AG04450 (cell line): ENCODE results near the gene DHRS1. TPM values are rescaled to one million over a fixed set of nuclear protein-coding genes. Genes with fewer than 3 reads are reported as not detected.
A peak's percentile ranks its signal among the peaks of the same experiment; 100 is the strongest.

ENCODE experiments used
- CTCF ChIA-PET: fragments of 300-600, 350-600 bp; formaldehyde crosslinking; extraction: SDS; loops from one replicate; lab custom pipeline; 2022; ENCODE audit warnings: antibody characterized with exemption, inconsistent platforms; lab: Charles Lee
- POLR2A ChIA-PET: fragments of 350-600 bp; formaldehyde crosslinking; extraction: SDS; loops from one replicate; lab custom pipeline; 2021; ENCODE audit warnings: antibody characterized with exemption, inconsistent platforms; lab: Yijun Ruan, JAX
- DNase-seq: peaks from one replicate; pipeline ENCODE4 v3.0.0-alpha.2; 2011; ENCODE audit warnings: low read depth, low spot score
- H3K27ac ChIP-seq: one replicate; pipeline ENCODE4 v1.5.1; 2012; ENCODE audit warnings: low read depth, low read length, control low read depth
- H3K27me3 ChIP-seq: one replicate; pipeline ENCODE4 v1.6.0; 2012; ENCODE audit warnings: low read length; ENCODE audit not compliant: control insufficient read depth, insufficient read depth
- H3K4me3 ChIP-seq: 2 replicates; pipeline ENCODE4 v1.5.1; 2011; ENCODE audit warnings: mild to moderate bottlenecking, low read depth, low read length, control low read depth
- H3K9me3 ChIP-seq: 2 replicates; pipeline ENCODE4 v1.5.1; 2012; ENCODE audit warnings: low read length; ENCODE audit not compliant: control insufficient read depth, insufficient read depth
- polyA minus RNA-seq: library from RNA; depleted of rRNA, polyadenylated mRNA; stranded (reverse); fragments of >200 nt; gene quantifications from 2 replicates; pipeline ENCODE4 v1.2.3, GENCODE V29; 2011; rRNA and poly(A)+ RNA removed
- polyA plus RNA-seq: library from polyadenylated mRNA; depleted of rRNA; stranded (reverse); fragments of >200 nt; gene quantifications from 2 replicates; pipeline ENCODE4 v1.2.3, GENCODE V29; 2011; rRNA removed
- TF ChIP-seq, protein P1 (sequence below): IDR thresholded peaks from 2 replicates; pipeline ENCODE4 v1.5.1; 2011; ENCODE audit warnings: low read depth, low read length, control low read depth, inconsistent platforms

DHRS1 gene
- polyA plus RNA-seq (33.8 and 36.6 TPM in 2 replicates), polyA minus RNA-seq (30.1 and 47.1 TPM in 2 replicates)

GRCh38 chr14:24299255-24300191 is at the start of gene DHRS1, which contains the start of gene NOP9:
TSS of gene DHRS1 (minus strand) at chr14:24299780. CDS start at chr14:24299106, 674 bp downstream.
TSS of gene NOP9 (plus strand) at chr14:24299850. CDS start at chr14:24299955, 105 bp downstream.
- POLR2A ChIA-PET = interaction anchor here (0.5 to 2.5 kb wide), 10 partner anchors 20 to 185 kb away, joined by 3 to 9 read pairs (median 3); partner anchors contain the start of genes CBLN3, DCAF11, KHNYN and MDP1
- H3K27me3 ChIP-seq = no peaks in the 10 kb centered on the region
- H3K27ac ChIP-seq = peak within 1 kb of the TSS; percentile 57
- peak within 1 kb of the TSS; percentile 96 for H3K4me3 ChIP-seq
- TF ChIP-seq, protein P1, sequence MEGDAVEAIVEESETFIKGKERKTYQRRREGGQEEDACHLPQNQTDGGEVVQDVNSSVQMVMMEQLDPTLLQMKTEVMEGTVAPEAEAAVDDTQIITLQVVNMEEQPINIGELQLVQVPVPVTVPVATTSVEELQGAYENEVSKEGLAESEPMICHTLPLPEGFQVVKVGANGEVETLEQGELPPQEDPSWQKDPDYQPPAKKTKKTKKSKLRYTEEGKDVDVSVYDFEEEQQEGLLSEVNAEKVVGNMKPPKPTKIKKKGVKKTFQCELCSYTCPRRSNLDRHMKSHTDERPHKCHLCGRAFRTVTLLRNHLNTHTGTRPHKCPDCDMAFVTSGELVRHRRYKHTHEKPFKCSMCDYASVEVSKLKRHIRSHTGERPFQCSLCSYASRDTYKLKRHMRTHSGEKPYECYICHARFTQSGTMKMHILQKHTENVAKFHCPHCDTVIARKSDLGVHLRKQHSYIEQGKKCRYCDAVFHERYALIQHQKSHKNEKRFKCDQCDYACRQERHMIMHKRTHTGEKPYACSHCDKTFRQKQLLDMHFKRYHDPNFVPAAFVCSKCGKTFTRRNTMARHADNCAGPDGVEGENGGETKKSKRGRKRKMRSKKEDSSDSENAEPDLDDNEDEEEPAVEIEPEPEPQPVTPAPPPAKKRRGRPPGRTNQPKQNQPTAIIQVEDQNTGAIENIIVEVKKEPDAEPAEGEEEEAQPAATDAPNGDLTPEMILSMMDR = no peak
- CTCF ChIA-PET = interaction anchor here (0.5 to 7.6 kb wide), 9 partner anchors 9 to 241 kb away, joined by 3 to 87 read pairs (median 3); partner anchors contain the start of genes CIDEB, IRF9, LTB4R2 and TINF2
- DNase-seq = peak; percentile 54
- H3K9me3 ChIP-seq = no peaks in the 10 kb centered on the region

- no peaks in the 10 kb centered on the region for H3K9me3 ChIP-seq
- TF ChIP-seq, protein P1 = no peak
- DNase-seq = no peak
- peaks cover 49% of the 10 kb centered on the region for H3K27me3 ChIP-seq
- no peak overlapping the region for H3K4me3 ChIP-seq
- ChIA-PET POLR2A (no interaction called here), CTCF (interaction anchor here (0.7 to 5.7 kb wide), 5 partner anchors 11 to 89 kb away, joined by 3 to 74 read pairs (median 10); partner anchors contain the start of gene ADCY4)
- no peak overlapping the region for H3K27ac ChIP-seq
Measured at GRCh38 chr14:24348186-24348585, 48.6 kb upstream of the DHRS1 start.

DNA sequence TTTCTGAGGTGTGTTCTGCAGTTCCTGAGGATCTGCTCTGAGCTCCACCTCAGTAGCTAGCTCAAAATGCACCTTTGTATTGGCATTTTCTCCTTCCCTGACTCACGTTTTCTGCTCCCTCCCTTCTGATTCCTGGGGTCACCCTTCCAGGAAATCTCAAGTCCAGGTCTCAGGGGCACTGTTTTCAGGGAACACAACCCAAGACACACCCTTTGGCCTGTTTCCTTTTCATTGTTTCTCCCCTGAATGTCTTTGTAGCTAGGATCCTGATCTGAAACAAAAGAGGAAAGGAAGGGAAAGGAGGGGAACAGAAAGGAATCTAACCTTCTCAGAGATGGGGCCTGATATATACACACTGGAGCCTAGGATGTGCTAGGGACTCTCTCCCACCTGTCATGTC is 47.6 kb upstream of the DHRS1 start:
- Histone ChIP-seq H3K4me3 (no peak overlapping the region), H3K9me3 (no peaks in the 10 kb centered on the region), H3K27ac (no peak overlapping the region), H3K27me3 (peaks cover 48% of the 10 kb centered on the region)
- TF ChIP-seq, protein P1 = no peak
- ChIA-PET POLR2A (interaction anchor here (1.2 kb wide), 1 partner anchor 14 kb away, joined by 3 read pairs; no protein-coding TSS in a partner anchor), CTCF (interaction anchor here (0.6 to 5.7 kb wide), 7 partner anchors 13 to 150 kb away, joined by 6 to 74 read pairs (median 8); partner anchors contain the start of gene ADCY4)
- no peak for DNase-seq

- TF ChIP-seq, protein P1 = no peak
- no peaks in the 10 kb centered on the region; the same call in 1 of the 2 replicates for H3K9me3 ChIP-seq
- no peak for DNase-seq
- POLR2A ChIA-PET = no interaction called here
- peaks cover 62% of the 10 kb centered on the region for H3K27me3 ChIP-seq
- H3K4me3 ChIP-seq = no peak overlapping the region
- H3K27ac ChIP-seq = no peak overlapping the region
- CTCF ChIA-PET = interaction anchor here (0.9 to 5.7 kb wide), 3 partner anchors 10 to 92 kb away, joined by 3 to 74 read pairs (median 7); partner anchors contain the start of gene ADCY4
Measured at GRCh38 chr14:24343795-24344660, 44.4 kb upstream of the DHRS1 start.
